ENCODE measurements around the gene TXLNA.
A peak's percentile ranks its signal among the peaks of the same experiment; 100 is the strongest.
"Not testable (repeated sequence)": the region's sequence is repeated elsewhere in the genome, so short reads cannot be mapped to it uniquely, and the experiment has no call there.

Gene TXLNA

GRCh38 chr1:32179443-32180185 is at the start of gene TXLNA:
Gene TXLNA (plus strand): TSS chr1:32179675. CDS start chr1:32180346, 671 bp downstream.
- peak; percentile 87 to 88 for DNase-seq

GRCh38 chr1:32133950-32134280 is 45.6 kb upstream of the TXLNA start:
- not testable (repeated sequence) for DNase-seq

GRCh38 chr1:32137111-32137510 is 42.4 kb upstream of the TXLNA start:
- DNase-seq, result no peak

- DNase-seq, result no peak
Observed at GRCh38 chr1:32138965-32139364, 40.5 kb upstream of the TXLNA start.

GRCh38 chr1:32142446-32143301 is 36.8 kb upstream of the TXLNA start:
- no peak for DNase-seq

GRCh38 chr1:32143302-32143695 is 36.2 kb upstream of the TXLNA start:
- not testable (repeated sequence) for DNase-seq

- no peak for DNase-seq
Observed at GRCh38 chr1:32144033-32144432, 35.4 kb upstream of the TXLNA start.

GRCh38 chr1:32147799-32148198 is 31.7 kb upstream of the TXLNA start:
- not testable (repeated sequence) for DNase-seq

- DNase-seq, result no peak
Observed at GRCh38 chr1:32150847-32151246, 28.6 kb upstream of the TXLNA start.

GRCh38 chr1:32151319-32151787 is 28.1 kb upstream of the TXLNA start:
- DNase-seq, result no peak

GRCh38 chr1:32159189-32159588 is 20.3 kb upstream of the TXLNA start:
- DNase-seq, result no peak

GRCh38 chr1:32163405-32163804 is 16.1 kb upstream of the TXLNA start:
- DNase-seq, result no peak

- not testable (repeated sequence) for DNase-seq
Observed at GRCh38 chr1:32165633-32166032, 13.8 kb upstream of the TXLNA start.

GRCh38 chr1:32170991-32171390 is 8.5 kb upstream of the TXLNA start:
- no peak for DNase-seq

- DNase-seq, result no peak
Observed at GRCh38 chr1:32172621-32173245, 6.7 kb upstream of the TXLNA start.

- no peak for DNase-seq
Observed at GRCh38 chr1:32178380-32179192, 889 bp upstream of the TXLNA start.

GRCh38 chr1:32179193-32179442 is 357 bp upstream of the TXLNA start:
- no peak for DNase-seq

- DNase-seq, result no peak
Observed at GRCh38 chr1:32180186-32181060, 948 bp downstream of the TXLNA start.

GRCh38 chr1:32181065-32181464 is 1.6 kb downstream of the TXLNA start:
- no peak for DNase-seq

- DNase-seq, result no peak
Observed at GRCh38 chr1:32181563-32181962, 2.1 kb downstream of the TXLNA start.

GRCh38 chr1:32182060-32182459 is 2.6 kb downstream of the TXLNA start:
- DNase-seq, result no peak

GRCh38 chr1:32184650-32185049 is 5.2 kb downstream of the TXLNA start:
- DNase-seq, result no peak
